BJ (cell line): ENCODE data around the gene NAV2. TPM values are rescaled to one million over a fixed set of nuclear protein-coding genes. Genes with fewer than 3 reads are reported as not detected.

Experiments
- CTCF ChIA-PET: fragments of 350-600 bp; formaldehyde crosslinking; extraction: SDS; loops from one replicate; lab custom pipeline; 2021; ENCODE audit warnings: antibody characterized with exemption, inconsistent platforms; lab: Yijun Ruan, JAX
- POLR2A ChIA-PET: fragments of 300-600 bp; sonication (Branson Sonifier 250); formaldehyde crosslinking; extraction: SDS; loops from one replicate; lab custom pipeline; 2021; ENCODE audit warnings: antibody characterized with exemption; lab: Charles Lee
- DNase-seq: peaks from one replicate; pipeline ENCODE4 v3.0.0-alpha.2; 2011; ENCODE audit warnings: low read depth
- H3K27me3 ChIP-seq: 2 replicates; pipeline ENCODE4 v1.6.0; 2011; ENCODE audit warnings: low read length; ENCODE audit not compliant: control insufficient read depth, insufficient read depth
- H3K36me3 ChIP-seq: 2 replicates; pipeline ENCODE4 v1.5.1; 2011; ENCODE audit warnings: low read length; ENCODE audit not compliant: control insufficient read depth, insufficient read depth
- H3K4me3 ChIP-seq: 2 replicates; pipeline ENCODE4 v1.5.1; 2011; ENCODE audit warnings: low read depth, mild to moderate bottlenecking, control low read depth, low read length
- CTCF ChIP-seq: IDR thresholded peaks from 2 replicates; pipeline ENCODE4 v1.5.1; 2011; ENCODE audit warnings: low read depth, mild to moderate bottlenecking, control low read depth, inconsistent platforms, low read length, moderate library complexity; ENCODE audit not compliant: insufficient read depth
- polyA plus RNA-seq: library from polyadenylated mRNA; depleted of rRNA; stranded (reverse); fragments of >200 nt; gene quantifications from 2 replicates; pipeline ENCODE4 v1.2.3, GENCODE V29; 2011

Gene NAV2
- polyA plus RNA-seq, 1 experiment = 6.1 TPM

DNA sequence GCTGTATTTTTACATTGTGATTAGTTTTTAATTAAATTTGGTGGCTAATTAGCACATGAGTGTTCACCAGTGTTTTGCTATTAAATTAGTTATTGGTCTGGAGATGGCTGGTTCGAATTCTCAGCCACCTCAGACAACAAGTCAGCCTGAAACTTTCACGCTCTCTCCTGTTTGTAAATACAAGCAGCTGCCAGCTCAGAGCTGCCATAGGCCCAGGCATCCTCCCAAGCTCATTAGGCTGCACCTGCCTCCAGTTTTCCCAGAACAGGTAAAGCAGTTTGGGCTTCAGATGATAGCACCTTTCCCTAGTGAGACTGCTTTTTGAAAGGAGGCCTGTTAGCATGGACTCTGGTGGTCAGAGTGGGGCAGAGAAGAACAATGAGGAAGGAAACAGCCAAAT, 156.8 kb downstream of the NAV2 start:
- no peak for DNase-seq
- no peak for TF ChIP-seq CTCF
- no peaks in the 10 kb centered on the region for H3K27me3 ChIP-seq
- ChIA-PET CTCF (no interaction called here), POLR2A (no interaction called here)
- no peak overlapping the region for H3K4me3 ChIP-seq
- no peaks in the 10 kb centered on the region; the same call in 1 of the 2 replicates for H3K36me3 ChIP-seq

- Histone ChIP-seq H3K27me3 (no peaks in the 10 kb centered on the region), H3K4me3 (no peak overlapping the region), H3K36me3 (no peaks in the 10 kb centered on the region; the same call in 1 of the 2 replicates)
- no peak for TF ChIP-seq CTCF
- POLR2A ChIA-PET = interaction anchor here (0.6 kb wide), 1 partner anchor 75 kb away, joined by 4 read pairs; no protein-coding TSS in a partner anchor
- CTCF ChIA-PET = no interaction called here
- no peak for DNase-seq
These were observed 157.4 kb downstream of the NAV2 start for GRCh38 chr11:19869946-19870589.

GRCh38 chr11:19871531-19871930, 158.9 kb downstream of the NAV2 start:
- Histone ChIP-seq H3K4me3 (no peak overlapping the region), H3K36me3 (no peaks in the 10 kb centered on the region; the same call in 1 of the 2 replicates), H3K27me3 (no peaks in the 10 kb centered on the region)
- ChIA-PET POLR2A (no interaction called here), CTCF (interaction anchor here (0.7 kb wide), 1 partner anchor 308 kb away, joined by 3 read pairs; no protein-coding TSS in a partner anchor)
- no peak for TF ChIP-seq CTCF
- no peak for DNase-seq

GRCh38 chr11:19872512-19873145, 160.0 kb downstream of the NAV2 start:
- TF ChIP-seq CTCF = no peak
- Histone ChIP-seq H3K27me3 (no peaks in the 10 kb centered on the region), H3K36me3 (no peaks in the 10 kb centered on the region; the same call in 1 of the 2 replicates), H3K4me3 (no peak overlapping the region)
- POLR2A ChIA-PET = no interaction called here
- DNase-seq = no peak
- CTCF ChIA-PET = interaction anchor here (1.0 to 1.1 kb wide), 2 partner anchors 9 to 11 kb away, joined by 3 read pairs; no protein-coding TSS in a partner anchor

DNA sequence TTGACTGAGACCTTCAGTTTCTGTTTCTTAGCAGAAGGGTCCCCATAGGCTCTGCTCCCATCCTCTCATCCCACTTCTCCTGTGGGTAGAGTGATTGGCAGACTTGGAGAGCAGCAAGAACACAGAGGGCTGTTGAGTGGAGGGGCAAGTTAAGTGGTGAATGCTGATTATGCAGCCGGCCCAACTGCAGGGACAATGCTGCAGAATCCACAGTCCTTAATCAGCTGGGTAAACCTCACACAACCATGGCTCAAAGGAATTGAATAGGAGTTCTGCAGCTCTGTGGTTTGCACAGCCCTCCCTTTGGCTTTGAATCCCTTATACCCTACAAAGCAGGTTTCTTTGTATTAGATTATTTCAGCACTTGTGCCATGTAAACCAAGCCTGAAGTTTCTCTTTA, 161.1 kb downstream of the NAV2 start:
- no peak for TF ChIP-seq CTCF
- CTCF ChIA-PET = interaction anchor here (1.0 kb wide), 1 partner anchor 12 kb away, joined by 3 read pairs; no protein-coding TSS in a partner anchor
- Histone ChIP-seq H3K4me3 (no peak overlapping the region), H3K27me3 (no peaks in the 10 kb centered on the region), H3K36me3 (no peaks in the 10 kb centered on the region; the same call in 1 of the 2 replicates)
- DNase-seq = no peak
- POLR2A ChIA-PET = no interaction called here
